ENCODE data around the gene SECISBP2L.
"Not testable (repeated sequence)": the region's sequence is repeated elsewhere in the genome, so short reads cannot be mapped to it uniquely, and the experiment has no call there.

The SECISBP2L gene

DNA sequence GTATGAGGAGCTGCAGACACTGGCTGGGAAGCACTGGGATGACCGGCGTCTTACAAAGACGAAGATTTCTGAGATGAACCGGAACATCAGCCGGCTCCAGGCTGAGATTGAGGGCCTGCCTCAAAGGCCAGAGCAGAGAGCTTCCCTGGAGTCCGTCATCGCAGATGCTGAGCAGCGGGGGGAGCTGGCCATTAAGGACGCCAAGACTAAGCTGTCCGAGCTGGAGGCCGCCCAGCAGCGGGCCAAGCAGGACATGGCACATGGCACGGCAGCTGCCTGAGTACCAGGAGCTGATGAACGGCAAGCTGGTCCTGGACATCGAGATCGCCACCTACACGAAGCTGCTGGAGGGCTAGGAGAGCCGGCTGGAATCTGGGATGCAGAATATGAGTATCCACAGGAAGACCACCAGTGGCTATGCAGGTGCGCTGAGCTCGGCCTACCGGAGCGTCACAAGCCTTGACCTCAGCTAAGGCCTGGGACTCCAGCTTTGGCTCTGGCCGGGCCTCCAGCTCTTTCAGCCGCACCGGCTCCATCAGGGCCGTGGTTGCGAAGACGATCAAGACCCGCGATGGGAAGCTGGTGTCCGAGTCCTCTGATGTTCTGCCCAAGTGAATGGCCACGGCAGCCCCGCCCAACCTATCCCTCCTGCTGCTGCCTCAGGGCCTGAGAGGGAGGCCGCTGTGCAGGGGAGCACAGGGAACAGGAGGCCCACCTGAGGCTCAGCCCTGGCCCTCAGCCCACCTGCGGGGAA lies 73.3 kb downstream of the SECISBP2L start:
- Histone ChIP-seq H3K4me3 (ENCODE audit: low read length) (no peak overlapping the region), H3K36me3 (replicated peaks; ENCODE audit: insufficient read depth, low read length) (no peaks in the 10 kb centered on the region), H4K20me1 (ENCODE audit: insufficient read depth, low read length) (no peaks in the 10 kb centered on the region), H3K27ac (ENCODE audit: low read length) (no peak overlapping the region), H2AFZ (ENCODE audit: low read length) (no peak overlapping the region), H3K4me1 (ENCODE audit: low read length) (no peaks in the 10 kb centered on the region), H3K4me2 (ENCODE audit: low read depth, low read length) (no peak overlapping the region), H3F3A (ENCODE audit: insufficient read depth, low read length) (no peaks in the 10 kb centered on the region), H3K27me3 (replicated peaks; ENCODE audit: insufficient read depth, low read length) (no peaks in the 10 kb centered on the region), H3K79me2 (ENCODE audit: low read length) (no peaks in the 10 kb centered on the region), H3K9me3 (replicated peaks; ENCODE audit: insufficient read depth, low read length) (no peaks in the 10 kb centered on the region), H3K9me2 (replicated peaks; ENCODE audit: insufficient read depth, low read length) (no peaks in the 10 kb centered on the region), H3K9ac (ENCODE audit: low read length) (no peak overlapping the region)
- TF ChIP-seq EZH2phosphoT487 (IDR thresholded peaks at IDR 0.05; ENCODE audit: low read length) (no peak), EZH2 (optimal IDR thresholded peaks at IDR 0.05; ENCODE audit: low read depth, low read length) (no peak)
- TF ChIP-seq, protein P1, sequence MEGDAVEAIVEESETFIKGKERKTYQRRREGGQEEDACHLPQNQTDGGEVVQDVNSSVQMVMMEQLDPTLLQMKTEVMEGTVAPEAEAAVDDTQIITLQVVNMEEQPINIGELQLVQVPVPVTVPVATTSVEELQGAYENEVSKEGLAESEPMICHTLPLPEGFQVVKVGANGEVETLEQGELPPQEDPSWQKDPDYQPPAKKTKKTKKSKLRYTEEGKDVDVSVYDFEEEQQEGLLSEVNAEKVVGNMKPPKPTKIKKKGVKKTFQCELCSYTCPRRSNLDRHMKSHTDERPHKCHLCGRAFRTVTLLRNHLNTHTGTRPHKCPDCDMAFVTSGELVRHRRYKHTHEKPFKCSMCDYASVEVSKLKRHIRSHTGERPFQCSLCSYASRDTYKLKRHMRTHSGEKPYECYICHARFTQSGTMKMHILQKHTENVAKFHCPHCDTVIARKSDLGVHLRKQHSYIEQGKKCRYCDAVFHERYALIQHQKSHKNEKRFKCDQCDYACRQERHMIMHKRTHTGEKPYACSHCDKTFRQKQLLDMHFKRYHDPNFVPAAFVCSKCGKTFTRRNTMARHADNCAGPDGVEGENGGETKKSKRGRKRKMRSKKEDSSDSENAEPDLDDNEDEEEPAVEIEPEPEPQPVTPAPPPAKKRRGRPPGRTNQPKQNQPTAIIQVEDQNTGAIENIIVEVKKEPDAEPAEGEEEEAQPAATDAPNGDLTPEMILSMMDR (IDR thresholded peaks at IDR 0.05; ENCODE audit: low read length) = no peak
- no peak for DNase-seq

DNA sequence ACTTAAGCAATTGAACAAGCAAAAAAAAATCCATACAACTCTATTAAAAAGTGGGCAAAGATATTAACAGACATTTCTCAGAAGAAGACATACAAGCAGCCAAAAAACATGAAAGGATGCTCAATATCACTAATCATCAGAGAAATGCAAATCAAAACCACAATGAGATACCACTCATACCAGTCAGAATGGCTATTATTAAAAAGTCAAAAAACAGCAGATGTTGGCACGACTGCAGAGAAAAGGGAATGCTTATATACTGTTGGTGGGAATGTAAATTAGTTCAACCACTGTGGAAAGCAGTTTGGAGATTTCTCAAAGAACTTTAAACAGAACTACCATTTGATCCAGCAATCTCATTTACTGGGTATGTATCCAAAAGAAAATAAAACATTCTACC lies 75.3 kb downstream of the SECISBP2L start:
- H3K9ac ChIP-seq (ENCODE audit: low read length); DNase-seq; H3K4me3 ChIP-seq (ENCODE audit: low read length): not testable (repeated sequence)

DNA sequence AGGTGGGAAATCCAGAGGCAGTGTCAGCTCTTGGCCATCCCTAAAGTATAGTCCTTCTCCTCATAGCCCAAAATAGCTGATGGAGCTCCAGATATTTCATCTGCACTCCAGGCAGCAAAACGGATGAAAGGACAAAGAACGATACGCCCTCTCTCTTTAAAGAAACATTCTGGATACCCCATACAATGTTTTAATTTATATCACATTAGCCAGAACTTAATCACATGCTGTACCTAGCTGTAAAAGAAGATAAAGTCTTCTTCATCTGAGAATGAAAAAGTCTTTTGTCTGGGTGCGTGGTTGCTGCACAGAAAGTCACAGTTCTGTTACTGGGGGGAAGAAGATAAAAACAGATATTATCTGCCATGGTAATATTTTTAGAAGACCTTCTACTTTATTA lies 78.2 kb downstream of the SECISBP2L start:
- no peak overlapping the region for H3K9ac ChIP-seq (ENCODE audit: low read length)
- no peaks in the 10 kb centered on the region for H3K27me3 ChIP-seq (replicated peaks; ENCODE audit: insufficient read depth, low read length)
- H3K9me3 ChIP-seq (replicated peaks; ENCODE audit: insufficient read depth, low read length) = no peaks in the 10 kb centered on the region
- no peaks in the 10 kb centered on the region for H3K79me2 ChIP-seq (ENCODE audit: low read length)
- DNase-seq = no peak
- H3F3A ChIP-seq (ENCODE audit: insufficient read depth, low read length) = no peaks in the 10 kb centered on the region
- H3K36me3 ChIP-seq (replicated peaks; ENCODE audit: insufficient read depth, low read length) = no peaks in the 10 kb centered on the region
- no peaks in the 10 kb centered on the region for H4K20me1 ChIP-seq (ENCODE audit: insufficient read depth, low read length)
- no peaks in the 10 kb centered on the region; the same call in none of the 2 replicates for H3K4me1 ChIP-seq (ENCODE audit: low read length)
- H3K9me2 ChIP-seq (replicated peaks; ENCODE audit: insufficient read depth, low read length) = no peaks in the 10 kb centered on the region
- TF ChIP-seq, protein P1 (IDR thresholded peaks at IDR 0.05; ENCODE audit: low read length) = no peak
- H3K27ac ChIP-seq (ENCODE audit: low read length) = no peak overlapping the region
- H3K4me3 ChIP-seq (ENCODE audit: low read length) = no peak overlapping the region
- no peak overlapping the region for H3K4me2 ChIP-seq (ENCODE audit: low read depth, low read length)
- H2AFZ ChIP-seq (ENCODE audit: low read length) = no peak overlapping the region

More for the DNA sequence above, 75.3 kb downstream of the SECISBP2L start:
- not testable (repeated sequence) for H3K4me1 ChIP-seq (ENCODE audit: low read length); H3K4me2 ChIP-seq (ENCODE audit: low read depth, low read length); H2AFZ ChIP-seq (ENCODE audit: low read length); H3K27me3 ChIP-seq (replicated peaks; ENCODE audit: insufficient read depth, low read length); H3K9me2 ChIP-seq (replicated peaks; ENCODE audit: insufficient read depth, low read length); H3K79me2 ChIP-seq (ENCODE audit: low read length); H4K20me1 ChIP-seq (ENCODE audit: insufficient read depth, low read length); H3F3A ChIP-seq (ENCODE audit: insufficient read depth, low read length); H3K9me3 ChIP-seq (replicated peaks; ENCODE audit: insufficient read depth, low read length); H3K27ac ChIP-seq (ENCODE audit: low read length); H3K36me3 ChIP-seq (replicated peaks; ENCODE audit: insufficient read depth, low read length)

DNA sequence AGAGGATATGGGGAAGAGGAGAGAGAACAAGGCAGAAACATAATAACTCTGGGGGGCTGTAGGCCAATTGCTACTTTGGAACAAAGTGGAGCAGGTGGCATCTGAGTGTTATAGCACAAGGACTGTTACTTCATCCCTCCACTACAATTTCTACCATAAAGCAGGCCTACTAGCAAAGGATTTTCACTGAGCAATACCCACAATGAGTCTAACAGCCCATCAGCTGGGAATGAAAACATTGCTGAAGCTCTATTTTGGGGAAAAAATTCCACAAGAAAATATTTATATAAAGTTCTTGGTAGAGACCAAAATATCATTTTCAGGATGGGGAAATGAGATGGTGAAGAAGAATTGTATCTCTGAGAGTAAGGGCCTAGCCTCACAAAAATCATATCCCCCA lies 78.9 kb downstream of the SECISBP2L start:
- no peaks in the 10 kb centered on the region for H3F3A ChIP-seq (ENCODE audit: insufficient read depth, low read length)
- H3K36me3 ChIP-seq (replicated peaks; ENCODE audit: insufficient read depth, low read length) = no peaks in the 10 kb centered on the region
- H3K4me3 ChIP-seq (ENCODE audit: low read length) = no peak overlapping the region
- no peak for DNase-seq
- H3K9me2 ChIP-seq (replicated peaks; ENCODE audit: insufficient read depth, low read length) = no peaks in the 10 kb centered on the region
- no peak overlapping the region for H3K4me2 ChIP-seq (ENCODE audit: low read depth, low read length)
- H3K9ac ChIP-seq (ENCODE audit: low read length) = no peak overlapping the region
- H3K4me1 ChIP-seq (ENCODE audit: low read length) = no peaks in the 10 kb centered on the region; the same call in none of the 2 replicates
- TF ChIP-seq EZH2 (optimal IDR thresholded peaks at IDR 0.05; ENCODE audit: low read depth, low read length) (no peak), EZH2phosphoT487 (IDR thresholded peaks at IDR 0.05; ENCODE audit: low read length) (no peak)
- TF ChIP-seq, protein P1 (IDR thresholded peaks at IDR 0.05; ENCODE audit: low read length) = no peak
- no peaks in the 10 kb centered on the region for H4K20me1 ChIP-seq (ENCODE audit: insufficient read depth, low read length)
- no peaks in the 10 kb centered on the region for H3K9me3 ChIP-seq (replicated peaks; ENCODE audit: insufficient read depth, low read length)
- H3K27me3 ChIP-seq (replicated peaks; ENCODE audit: insufficient read depth, low read length) = no peaks in the 10 kb centered on the region
- H2AFZ ChIP-seq (ENCODE audit: low read length) = no peak overlapping the region
- no peak overlapping the region for H3K27ac ChIP-seq (ENCODE audit: low read length)
- no peaks in the 10 kb centered on the region for H3K79me2 ChIP-seq (ENCODE audit: low read length)
